ENCODE results near the gene EEF1AKMT3.
"Not testable (repeated sequence)": the region's sequence is repeated elsewhere in the genome, so short reads cannot be mapped to it uniquely, and the experiment has no call there.

EEF1AKMT3 gene

DNA sequence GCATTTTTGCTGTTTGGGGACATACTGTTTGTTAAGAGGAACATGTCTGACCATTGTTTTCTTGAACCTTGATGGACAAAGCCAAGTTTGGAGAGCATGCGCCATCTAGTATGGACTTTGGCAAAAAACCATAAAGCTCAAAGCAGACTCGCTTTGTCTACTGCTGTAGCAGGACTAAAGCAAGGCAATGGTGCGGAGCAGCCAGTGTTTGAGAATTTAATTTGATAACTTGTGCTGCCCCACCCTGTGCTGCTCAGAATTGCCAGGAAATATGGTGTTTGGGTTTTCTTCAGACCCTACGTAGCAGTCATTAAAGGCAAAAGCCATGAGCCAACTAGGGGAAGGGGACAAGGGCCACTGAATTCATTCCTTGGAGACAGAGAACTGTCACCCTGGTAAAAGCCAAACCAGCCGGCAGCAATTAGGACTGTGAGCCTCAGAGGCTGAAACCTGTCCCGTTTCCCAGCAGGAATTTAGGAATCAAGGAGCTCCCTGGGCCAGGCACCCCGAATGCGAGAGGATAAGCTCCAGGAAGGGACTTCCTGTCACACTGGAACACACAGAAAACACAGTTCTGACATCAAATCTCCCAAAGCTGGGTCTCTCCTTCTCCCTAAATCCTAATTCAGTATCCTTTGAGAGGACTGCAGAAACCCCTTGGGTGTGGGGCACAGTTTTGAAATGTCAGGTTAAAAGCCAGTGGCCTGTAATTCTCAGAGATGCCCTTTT lies 45.0 kb downstream of the EEF1AKMT3 start:
- no peak for DNase-seq (ENCODE audit: low read depth in 2 of 2)

DNA sequence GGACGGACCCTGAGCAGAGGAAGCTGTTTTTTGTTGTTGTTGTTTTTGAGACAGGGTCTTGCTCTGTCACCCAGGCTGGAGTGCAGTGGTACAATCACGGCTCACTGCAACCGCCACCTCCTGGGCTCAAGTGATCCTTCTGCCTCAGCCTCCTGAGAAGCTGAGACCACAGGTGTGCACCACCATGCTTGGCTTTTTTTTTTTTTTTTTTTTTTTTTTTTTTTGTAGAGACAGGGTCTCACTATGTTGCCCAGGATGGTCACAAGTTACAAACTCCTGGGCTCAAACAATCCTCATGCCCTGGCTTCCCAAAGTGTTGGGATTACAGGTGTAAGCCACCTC lies 45.5 kb downstream of the EEF1AKMT3 start:
- DNase-seq (ENCODE audit: low read depth in 2 of 2) = not testable (repeated sequence)

DNA sequence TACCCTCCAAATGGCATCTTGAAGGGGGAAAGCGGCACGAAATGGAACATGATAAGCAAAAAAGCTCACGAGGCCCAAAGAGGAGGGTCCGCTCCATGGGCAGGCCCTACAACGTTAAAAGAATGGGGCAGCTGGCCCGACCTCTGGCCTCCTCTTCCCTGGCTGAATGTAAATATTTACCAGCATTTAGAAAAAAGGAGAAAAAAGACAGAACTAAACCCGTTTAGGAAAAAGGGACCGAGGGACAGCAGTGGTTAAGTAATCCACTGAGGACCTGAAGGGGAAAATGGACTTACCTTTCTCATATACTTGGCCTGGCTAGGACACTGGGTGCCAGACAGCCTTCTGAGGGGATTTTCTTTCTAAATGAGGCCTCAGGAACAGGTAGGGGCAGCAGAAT lies 47.7 kb downstream of the EEF1AKMT3 start:
- DNase-seq (ENCODE audit: low read depth in 2 of 2) = not testable (repeated sequence)

DNA sequence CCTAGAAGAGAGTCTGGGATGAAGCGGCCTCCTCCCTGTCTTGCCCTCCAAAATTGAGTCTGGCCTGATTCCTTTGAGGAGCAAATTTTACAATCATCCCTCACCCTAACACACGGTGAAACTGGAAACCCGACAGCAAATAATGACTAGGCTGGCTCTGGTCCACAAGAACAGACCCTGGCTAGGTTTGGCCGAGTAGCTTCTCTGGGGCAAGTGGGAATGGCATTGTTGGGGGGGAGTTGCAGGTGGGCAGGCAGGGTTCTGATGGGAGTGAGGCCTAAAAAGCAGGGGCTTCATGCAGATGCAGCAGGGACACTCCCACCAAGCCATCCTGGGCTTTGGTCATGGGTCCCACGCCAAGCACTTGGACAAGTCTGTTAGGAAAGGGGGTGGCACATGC lies 48.6 kb downstream of the EEF1AKMT3 start:
- not testable (repeated sequence) for DNase-seq (ENCODE audit: low read depth in 2 of 2)

DNA sequence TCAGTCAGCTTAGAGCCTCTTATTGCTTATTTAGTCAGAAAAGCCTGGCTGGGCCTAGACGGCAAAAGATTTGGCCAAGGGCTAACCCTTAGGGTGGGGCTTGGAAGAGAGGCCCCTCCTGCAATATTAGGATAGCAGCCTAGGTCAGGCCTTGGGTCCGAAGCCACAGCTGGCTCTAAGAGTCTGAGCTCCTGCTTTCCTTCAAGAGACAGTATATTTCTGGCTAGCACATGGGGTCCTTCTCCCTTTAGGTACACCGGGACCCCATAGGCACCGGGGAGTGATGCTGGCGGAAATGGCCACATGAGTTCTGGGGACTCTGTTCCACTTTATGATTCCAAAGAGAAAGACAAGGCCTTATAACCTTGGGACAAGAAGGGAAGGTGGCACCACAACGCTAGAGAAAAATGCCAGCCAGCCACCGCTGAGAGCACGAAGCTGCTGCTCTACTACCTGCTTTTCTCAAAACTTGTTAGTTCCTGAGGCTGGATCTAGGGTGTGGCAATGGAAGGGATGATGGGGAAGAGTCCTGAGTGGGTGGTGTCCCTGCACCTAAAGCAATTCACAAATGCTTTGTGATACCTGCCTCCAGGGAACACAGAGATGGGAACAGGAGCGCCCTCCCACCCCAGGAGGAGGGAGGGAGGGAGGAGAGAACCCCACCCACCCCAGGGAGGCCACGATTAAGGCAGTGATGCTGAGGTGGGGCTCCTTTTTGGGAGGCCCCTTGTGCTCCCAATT lies 49.2 kb downstream of the EEF1AKMT3 start:
- DNase-seq (ENCODE audit: low read depth in 2 of 2) = no peak

DNA sequence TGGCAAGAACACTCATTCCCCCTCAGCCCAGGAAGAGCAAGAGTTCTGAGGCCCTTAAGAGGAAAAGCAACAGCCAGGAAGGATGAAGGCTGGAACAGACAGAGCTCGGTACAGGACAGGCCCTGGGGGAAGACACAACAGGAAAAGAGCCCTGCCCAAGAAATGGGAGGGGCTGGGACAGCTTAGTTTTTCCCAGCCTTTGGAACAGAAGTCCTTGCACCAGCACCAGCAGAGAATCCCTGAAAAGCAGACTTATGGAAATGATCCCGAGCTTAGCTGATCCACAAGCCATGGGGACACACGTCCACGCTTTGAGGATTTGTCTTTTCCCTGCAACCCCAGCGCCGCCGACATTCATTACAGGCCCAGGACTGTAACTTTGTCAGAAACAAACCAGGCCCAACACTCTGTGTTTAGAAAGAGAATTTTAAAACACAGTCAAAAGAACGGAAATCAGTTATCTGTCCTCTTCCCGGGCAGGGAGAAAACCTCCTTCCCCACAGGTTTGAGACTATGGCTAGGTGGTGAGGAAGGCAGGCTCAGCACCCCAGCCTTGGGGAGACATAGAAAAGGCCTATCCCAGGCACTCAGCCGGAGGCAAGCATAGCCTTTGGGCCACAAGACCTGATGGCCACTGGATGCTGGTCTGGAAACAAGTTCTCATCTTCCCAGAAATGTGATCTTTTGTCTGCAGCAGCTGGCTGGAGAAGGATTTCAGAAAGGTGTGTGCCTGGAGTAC lies 50.1 kb downstream of the EEF1AKMT3 start:
- DNase-seq (ENCODE audit: low read depth in 2 of 2) = no peak

DNA sequence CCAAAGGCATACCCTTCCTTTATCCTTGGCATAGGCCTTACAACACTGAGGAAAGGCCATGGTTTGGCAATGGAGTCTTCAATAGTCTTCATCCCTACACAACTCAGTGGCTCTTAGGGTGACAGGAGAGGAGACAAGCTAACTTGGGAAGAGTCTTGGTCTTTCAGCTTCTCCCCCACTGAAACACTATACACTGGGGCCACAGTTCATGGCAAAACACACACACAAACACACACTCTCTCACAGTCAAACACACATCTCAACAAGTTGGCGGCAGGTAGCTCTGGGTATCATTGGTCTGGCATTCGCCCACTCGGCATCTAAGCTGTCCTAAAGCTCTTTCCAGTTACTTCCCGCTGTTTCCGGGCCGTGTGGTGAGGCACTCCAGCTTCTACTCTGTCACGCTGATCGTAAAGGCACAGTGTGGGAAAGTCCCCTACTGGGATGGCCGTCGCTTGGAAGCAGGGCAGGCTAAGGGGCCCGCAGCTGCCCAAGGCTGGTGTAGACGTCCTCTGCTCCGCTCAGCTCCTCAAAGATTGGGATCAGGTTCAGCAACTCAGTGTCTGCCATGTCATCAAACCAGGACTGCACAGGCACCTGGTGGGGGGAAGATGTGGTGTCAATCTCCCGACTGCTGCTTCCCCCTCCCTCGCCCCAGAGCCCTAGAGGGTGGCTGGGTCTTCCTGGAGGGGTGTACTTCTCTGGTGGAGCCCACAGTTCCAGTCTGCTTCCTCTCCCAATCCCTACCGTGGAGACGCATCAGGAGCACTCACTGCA lies 50.9 kb downstream of the EEF1AKMT3 start:
- DNase-seq (ENCODE audit: low read depth in 2 of 2) = no peak

DNA sequence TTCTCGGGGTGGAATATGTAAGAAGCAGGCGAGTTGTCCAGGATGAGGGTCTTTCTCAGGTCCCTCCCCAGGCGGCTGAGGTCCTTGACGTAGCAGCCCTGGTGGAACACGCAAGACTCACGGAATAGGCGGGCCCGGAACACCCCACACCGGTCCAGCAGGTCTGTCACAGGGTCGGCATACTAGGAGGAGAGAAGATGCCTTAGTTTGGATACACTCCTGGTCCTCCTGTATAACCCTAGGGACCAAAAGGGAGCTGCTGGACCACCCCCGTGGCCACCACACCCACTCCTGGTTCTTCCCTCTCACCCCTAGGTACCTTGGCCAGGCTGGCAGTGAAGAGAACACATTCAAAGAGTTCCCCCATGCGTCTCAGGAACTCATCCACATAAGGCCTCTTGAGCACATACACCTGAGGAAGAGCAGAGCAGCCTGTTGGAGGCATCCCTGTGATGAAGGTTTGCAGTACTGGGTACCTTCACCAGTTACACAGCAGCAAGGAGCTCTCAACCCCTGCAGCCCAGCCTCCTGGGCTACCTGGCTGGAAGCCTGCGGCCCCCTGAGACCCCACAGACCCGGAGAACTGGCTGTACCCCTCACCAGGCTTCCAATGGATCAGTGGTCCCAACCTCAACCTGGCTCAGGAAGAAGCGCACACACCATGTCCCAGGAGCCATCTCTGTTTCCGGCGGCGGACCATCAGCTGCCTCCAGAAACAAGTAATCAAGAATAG lies 51.7 kb downstream of the EEF1AKMT3 start:
- no peak for DNase-seq (ENCODE audit: low read depth in 2 of 2)

DNA sequence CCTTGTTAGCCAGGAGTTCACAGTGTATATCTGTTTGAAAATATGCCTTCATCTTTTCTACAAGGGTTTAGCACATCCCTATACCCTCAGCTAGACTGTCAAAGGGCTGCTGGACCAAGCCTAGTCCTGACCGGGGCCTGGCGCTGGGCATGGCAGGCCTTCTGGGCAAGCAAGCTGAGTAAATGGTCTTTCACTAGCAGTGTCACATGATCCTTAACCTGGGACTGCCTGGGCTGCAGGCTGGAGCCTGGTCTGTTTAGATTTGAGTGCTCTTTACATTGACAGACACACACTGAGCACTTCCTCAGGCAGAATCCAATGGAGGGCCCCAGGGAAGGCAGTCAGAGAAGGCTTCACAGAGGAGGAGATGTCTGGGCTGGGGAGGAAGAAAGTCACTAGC lies 53.0 kb downstream of the EEF1AKMT3 start:
- no peak for DNase-seq (ENCODE audit: low read depth in 2 of 2)

DNA sequence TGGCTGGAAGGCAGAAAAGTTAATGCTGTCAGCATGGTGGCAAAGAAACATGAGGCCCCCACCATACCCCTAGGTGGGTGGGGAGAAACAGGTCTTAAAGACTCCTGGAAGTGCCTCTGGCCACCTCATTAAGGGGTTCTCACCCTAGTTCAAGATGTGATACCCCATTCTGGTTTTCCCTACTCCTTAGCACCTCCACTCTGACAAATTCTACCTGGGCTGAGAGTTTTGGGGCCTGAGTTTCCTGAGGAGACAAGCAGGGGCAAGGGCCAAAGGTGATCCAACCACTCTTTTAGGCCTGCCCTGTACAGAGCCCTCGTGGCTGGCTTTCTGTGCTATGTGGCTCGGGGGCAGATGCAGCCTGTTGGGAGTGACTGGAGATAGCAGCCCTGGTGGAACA lies 54.0 kb downstream of the EEF1AKMT3 start:
- no peak for DNase-seq (ENCODE audit: low read depth in 2 of 2)

DNA sequence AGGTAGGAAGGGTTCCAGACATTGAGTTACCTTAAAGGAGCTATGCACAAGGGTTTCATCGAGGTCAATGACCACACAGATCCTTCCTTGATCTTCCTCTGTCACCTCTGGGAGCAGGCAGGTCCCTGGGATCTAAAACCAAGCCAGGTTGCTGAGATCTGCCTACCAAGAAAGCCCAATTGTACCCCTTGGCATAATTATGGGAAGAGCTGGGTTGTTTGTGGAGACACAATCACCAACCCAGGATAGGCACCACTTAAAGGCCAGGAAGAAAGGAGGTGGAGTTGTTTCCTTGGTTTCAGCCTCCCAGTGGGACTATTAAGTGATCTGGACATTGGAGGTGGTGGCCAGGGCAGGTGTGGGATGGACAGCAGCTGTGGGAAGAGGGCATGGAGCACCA lies 54.6 kb downstream of the EEF1AKMT3 start:
- no peak for DNase-seq (ENCODE audit: low read depth in 2 of 2)

DNA sequence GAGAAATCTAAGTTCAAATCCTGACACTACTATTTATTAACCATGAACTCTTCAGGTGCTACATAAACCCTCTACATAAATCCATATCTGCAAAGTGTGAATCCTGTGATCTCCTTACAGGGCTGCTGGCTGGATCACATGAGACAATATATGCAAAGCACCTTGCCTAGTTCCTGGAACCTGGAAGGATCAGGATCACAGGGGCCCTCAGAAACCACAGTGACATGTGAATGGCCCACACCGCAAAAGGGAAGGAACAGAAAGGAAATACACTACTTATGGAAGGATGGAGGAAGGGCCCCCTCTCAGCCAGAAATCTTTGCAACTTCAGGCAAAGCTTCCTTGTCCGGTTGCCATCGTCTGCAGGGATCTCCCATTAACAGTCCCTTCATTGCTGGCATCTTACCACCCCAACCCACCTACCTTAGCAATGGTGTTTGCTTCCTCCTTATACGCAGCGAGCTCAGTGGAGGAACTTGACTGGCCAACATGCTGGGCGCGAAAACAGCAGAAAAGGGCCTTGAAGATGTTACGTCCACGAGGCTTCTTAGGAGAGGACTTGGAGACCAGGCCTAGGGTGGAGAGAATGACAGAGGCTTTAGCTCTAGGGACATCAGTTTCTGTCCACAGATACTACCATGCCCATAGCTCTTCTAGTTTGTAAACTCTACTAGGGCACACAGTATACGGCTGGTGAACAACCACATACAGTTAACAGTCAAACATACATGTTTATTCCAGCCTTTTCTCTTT lies 56.8 kb downstream of the EEF1AKMT3 start:
- no peak for DNase-seq (ENCODE audit: low read depth in 2 of 2)

DNA sequence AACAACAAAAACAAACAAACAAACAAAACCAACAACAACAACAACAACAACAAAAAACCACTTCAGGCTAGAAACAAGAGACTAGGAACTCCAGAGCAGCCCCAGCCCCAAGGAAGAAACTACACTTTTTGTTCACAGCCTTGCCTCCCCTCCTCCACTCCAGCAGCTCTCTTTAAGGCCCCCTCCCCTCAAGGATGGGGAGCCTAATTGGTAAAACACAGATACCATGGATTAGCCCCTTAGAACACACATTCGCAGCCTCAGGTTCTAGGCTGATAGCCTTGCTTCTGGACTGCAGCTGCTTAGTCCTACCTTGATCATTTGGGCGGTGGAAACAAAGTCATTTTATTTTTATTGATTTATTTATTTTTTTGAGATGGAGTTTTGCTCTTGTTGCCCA lies 58.0 kb downstream of the EEF1AKMT3 start:
- DNase-seq (ENCODE audit: low read depth in 2 of 2) = no peak
